COLO668 (cell line): ENCODE data around the gene TNNC2.
"Not testable (repeated sequence)": the region's sequence is repeated elsewhere in the genome, so short reads cannot be mapped to it uniquely, and the experiment has no call there.

Source experiments
- DNase-seq: peaks from one replicate; lab custom pipeline; 2025; ENCODE audit not compliant: unreplicated experiment; lab: John Stamatoyannopoulos, UW

Gene TNNC2

DNA sequence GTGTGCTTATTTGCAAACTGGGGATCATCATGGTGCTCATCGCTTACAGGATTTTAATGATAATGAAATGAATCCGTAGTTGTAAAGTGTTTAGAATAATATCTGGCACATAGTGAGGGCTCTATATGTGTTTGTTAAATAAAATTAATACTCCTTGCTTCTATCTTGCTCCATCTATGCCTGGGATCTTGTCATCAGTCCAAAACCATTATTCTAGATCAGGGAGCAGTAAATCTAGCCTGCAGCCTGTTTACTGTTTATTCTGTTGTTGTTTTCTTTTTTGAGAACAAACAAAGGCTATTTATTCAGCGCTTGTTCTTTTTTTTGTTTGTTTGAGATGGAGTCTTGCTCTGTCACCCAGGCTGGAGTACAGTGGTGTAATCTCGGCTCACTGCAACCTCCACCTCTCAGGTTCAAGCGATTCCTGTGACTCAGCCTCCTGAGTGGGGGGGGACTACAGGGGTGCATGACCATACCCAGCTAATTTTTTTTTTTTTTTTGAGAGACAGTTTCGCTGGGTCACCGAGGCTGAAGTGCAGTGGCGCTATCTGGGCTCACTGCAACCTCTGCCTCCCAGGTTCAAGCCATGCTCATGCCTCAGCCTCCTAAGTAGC, 22.0 kb upstream of the TNNC2 start:
- DNase-seq = no peak

DNA sequence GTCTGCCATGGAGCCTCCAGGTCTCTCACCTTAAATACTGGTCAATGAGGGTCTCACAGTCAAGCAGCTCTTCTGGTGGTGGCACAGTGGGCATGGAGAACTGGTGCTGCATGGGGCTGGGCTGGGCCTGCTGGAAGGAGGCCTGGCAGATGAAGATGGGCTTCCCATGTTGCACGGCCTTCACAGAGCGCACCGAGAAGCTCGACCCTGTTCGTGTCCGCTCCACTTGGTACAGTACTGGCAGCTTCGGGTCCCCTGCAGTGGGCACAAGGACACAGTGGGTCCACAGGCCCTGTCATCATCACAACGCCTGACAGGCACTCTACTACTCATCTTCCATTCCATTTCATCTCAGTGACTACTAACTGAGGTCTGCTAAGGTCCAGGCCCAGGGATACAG, 21.3 kb upstream of the TNNC2 start:
- DNase-seq = no peak

DNA sequence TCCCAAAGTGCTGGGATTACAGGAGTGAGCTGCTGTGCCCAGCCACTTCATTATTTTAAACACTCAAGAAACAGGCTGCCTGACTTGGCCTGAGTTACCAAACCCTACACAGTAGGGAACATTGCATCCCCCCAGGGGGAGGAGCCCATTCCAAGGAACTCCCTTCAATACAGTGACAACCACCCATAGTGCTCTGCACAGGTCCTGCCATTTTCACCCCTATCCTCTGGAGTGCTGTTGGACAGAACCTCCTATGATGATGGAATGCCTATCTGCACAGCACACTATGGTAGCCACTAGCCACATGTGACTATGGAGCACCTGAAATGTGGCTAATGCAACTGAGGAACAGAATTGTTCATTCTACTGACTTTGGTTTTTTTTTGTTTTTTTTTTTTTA, 18.3 kb upstream of the TNNC2 start:
- no peak for DNase-seq

DNA sequence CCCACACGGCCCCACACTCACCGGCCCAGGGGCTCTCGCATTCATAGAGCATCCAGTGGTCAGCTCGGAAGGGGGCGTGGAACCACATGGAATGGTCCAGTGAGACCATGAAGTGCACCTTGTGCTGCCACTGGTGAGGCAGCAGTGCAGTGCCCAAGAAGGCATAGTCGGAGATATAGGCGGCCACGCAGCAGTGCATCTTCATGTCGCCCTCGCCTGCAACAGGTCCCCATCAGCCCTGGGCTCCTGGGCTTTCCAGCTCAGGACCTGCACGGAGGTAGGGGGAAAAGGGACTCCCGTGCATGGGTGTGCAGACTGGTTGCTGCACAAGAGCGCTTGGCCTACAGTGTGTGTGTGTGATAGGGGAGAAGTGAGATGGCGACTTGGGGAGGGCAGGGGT, 16.4 kb upstream of the TNNC2 start:
- no peak for DNase-seq

DNA sequence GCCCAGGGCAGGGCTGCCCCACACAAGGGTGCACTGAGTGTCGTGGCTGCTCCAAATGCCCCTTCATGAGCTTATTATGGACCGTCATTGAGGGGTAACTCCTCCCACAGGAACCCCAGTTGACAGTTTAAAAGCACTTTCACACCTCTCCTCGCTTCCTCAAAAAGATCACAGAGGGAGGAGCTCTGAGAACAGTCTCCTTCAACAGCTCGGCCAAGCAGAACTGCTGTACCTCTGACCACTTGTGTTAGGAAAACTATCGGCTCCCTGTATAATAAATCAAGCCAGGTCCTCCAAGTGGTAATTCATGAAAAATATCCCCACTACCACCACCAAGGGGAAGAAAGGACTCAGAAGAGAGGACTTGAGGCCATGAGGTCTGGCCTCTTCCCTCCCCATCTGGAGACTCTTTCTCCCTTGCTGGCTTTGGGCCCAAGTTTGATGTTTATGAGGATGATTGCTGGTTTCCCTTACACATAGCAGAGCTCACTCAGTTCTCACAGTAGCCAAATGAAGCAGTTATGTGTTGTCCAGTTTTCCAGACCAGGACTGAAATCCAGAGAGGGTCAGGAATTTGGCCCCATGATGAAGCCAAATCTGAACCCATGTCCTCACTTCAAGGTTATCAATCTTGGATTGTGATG, 15.2 kb upstream of the TNNC2 start:
- DNase-seq = no peak

DNA sequence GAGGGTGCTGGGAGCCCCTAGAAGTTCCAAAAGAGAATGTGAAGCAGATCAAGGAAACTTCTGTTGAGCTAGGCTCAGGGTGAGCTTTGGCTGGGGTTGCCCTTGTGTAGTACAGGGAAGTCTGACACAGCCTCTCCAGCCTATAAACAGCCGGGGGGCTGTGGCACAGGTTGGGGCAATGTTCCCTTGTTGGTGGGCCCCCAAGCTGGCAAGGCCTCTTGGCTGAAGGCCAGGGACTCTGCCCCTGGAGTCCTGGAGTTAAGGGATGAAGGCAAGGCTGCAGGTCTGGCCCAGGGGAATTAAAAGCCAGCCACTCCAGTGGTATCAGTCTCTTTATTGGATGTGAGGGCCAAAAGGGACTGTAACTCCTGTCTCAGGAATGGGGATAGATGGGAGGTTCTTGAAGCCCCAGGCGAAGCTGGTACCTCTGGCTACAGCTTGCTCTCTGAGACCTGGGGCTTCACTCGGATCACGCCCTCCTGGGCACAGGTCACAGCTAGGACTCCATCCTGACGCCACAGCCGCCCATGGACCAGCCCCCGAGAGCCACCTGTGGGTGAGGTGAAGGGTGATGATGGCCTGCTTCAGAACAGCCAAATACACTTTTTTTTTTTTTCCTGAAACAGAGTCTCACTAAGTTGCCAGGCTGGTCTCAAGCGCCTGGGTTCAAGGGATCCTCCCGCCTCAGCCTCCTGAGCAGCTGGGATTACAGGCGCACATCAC, 14.5 kb upstream of the TNNC2 start:
- no peak for DNase-seq

DNA sequence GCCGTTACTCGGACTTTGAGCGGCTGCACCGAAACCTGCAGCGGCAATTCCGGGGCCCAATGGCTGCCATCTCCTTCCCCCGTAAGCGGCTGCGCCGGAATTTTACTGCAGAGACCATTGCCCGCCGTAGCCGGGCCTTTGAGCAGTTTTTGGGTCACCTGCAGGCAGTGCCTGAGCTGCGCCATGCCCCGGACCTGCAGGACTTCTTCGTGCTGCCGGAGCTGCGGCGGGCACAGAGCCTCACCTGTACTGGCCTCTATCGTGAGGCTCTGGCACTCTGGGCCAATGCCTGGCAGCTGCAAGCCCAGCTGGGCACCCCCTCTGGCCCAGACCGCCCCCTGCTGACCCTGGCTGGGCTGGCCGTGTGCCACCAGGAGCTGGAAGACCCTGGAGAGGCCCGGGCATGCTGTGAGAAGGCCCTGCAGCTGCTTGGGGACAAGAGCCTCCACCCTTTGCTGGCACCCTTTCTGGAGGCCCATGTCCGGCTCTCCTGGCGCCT, 13.6 kb upstream of the TNNC2 start:
- DNase-seq = no peak

DNA sequence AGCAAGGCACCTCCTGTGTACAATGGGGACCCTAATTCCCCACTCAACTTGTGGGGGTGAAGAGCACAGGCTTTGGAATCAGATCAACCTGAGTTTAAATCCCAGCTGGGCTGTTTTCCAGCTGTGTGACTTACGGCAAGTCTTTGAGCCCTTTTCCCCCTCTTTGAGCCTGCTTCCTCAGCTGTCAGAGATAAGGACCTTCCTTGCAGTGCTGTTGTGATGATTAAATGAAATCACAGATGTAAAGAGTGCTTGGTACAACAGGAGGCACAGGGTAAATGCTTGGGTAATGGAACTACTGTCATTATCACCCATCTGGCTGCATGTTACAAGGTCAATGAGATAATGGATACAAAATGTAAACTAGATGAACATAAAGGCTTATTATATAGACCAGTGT, 9.7 kb upstream of the TNNC2 start:
- no peak for DNase-seq

DNA sequence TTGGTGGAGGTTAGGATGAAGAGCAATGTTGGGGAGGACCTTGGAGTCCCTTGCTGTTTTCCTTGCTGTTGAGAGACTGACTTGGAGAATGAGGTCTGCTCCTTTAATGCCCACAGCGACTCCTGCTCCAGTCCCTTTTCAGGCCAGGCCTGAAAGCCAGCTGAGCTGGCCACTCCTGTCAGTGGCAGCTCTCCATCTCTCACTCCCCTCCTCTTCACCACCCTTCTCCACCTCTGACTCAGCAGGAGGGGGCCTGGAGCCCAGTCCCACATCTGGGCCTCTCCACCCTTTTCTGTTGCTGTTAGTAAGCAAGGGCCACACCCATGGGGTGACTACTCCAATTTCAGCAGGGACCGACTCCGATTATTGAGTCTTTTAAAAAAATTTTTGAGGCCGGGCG, 8.7 kb upstream of the TNNC2 start:
- DNase-seq = no peak

DNA sequence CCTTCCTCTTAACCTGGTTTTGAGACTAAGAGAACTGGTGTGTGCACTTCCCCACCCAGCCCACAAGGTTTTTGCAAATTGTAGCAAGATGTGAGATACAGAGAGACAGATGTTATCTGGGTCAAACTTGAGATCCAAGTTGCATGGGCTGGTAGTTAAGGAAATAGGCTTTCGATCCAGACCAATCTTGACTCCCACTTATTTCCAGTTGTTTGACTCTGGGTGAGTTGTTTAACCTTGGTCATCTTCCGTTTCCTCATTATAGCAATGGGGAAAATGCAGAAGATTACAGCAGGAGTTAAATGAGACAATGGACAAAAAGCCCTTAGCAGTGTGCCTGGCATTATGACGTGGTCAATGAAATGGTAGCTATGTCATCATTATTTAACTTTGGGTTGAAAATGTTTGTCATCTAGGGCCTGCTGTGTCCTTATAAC, 8.2 kb upstream of the TNNC2 start:
- no peak for DNase-seq

DNA sequence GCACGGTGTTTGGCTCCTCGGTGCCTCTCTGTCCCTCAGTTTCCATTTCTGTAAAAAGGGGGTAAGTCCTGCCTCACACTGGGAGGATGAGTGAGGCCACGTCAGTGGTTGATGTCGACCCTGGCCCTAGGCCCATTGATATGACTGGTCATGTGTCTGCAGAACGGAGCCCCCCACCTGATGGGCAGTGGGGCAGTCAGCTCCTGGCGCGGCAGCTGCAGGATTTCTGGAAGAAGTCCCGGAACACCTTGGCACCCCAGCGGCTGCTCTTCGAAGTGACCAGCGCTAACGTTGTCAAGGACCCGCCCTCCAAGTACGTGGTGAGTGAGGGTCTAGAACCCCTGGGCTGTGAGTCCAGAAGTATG, 7.7 kb upstream of the TNNC2 start:
- DNase-seq = no peak

DNA sequence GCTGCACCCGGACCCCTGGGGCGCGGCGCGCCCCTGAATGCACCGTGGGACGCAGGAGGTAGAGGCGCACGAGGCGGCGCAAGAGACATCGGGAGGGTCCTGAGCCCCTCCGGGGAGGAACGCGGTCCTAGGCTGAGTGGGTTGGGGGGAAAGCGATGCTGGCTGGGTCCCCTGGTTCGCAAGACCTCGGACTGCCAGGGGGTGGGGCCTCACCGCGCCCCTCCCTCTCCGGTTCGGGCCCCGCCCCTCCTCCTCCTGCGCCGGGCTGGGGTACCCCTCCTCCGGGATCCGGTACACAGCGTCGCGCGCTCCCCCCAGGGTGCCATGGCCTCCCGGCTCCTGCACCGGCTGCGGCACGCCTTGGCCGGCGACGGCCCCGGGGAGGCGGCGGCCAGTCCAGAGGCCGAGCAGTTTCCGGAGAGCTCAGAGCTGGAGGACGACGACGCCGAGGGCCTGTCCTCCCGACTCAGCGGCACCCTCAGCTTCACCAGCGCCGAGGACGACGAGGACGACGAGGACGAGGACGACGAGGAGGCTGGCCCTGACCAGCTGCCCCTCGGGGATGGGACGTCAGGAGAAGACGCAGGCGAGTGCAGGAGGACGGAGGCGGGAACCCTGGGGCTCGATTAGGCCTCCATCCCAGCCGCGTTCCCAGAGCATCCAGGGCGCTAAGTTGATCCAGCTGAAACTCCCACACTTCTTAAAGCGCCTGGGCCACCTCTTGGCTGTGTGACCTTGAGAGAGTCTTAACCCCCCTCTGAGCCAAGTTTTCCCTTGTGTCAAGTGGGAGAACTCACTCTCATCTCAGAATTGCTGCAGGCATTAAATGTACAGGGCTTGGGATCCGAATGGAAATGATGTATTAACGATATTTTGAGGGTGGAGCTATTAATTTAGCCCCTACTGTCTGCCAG, 7.0 kb upstream of the TNNC2 start:
- peak; percentile 45 for DNase-seq

DNA sequence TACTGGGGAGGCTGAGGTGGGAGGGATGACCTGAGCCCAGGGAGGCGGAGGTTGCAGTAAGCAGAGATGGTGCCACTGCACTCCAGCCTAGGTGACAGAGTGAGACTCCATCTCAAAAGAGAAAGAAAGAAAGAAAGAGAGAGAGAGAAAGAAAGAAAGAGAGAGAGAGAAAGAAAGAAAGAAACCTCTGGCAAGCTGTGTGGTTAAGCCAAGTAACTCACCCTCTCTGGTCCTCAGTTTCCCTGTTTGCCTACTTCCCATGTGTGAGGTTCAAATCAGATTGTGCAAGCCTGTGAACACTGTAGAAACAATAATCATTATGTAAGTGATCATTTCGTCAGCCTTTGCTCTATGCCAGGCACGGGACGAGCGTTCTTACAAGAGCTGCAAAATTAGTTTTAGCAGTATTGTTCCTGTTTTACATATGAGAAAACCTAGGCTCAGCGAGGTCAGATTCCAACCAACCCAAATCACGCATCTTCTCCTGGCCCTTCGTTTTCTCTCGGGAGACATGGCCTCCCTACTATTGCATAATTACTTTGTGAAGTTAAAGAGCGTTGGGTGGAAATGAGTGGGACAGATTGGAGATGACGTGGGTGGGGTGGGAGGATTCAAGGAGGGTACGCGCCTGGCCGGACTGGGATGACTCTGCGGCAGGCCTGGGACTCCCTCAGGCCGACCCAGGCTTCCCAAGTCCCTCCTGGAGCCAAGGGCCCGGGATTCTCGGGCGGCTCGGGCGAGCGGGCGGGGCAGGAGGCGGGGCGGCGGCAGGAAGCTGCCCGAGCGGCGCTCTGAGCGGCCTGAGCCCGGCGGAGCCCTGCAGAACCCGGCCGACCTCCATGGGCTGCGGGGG, 6.1 kb upstream of the TNNC2 start, which contains the start of gene SNX21:
TSS of gene SNX21 (plus strand) at position 770 of the 853 bp plus-strand sequence. CDS start 121 bp downstream, outside the sequence.
- peak; percentile 65 for DNase-seq

DNA sequence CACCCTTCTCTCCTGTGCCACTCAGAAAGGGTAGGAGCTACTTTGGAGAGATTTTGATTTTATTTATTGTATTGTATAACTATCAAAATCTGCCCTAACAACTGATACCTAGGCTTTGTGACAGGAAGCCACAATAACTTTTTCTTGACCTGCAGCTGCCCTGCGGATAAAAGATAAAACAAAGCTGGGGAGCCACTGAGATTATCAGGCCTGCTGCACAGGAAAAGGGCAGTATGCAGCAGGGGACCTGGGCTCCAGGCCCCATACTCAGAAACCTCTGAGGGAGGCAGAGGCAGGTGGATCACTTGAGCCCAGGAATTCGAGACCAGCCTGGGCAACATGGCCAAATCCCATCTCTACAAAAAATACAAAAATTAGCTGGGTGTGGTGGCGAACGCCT, 5.5 kb upstream of the TNNC2 start:
- DNase-seq = no peak

DNA sequence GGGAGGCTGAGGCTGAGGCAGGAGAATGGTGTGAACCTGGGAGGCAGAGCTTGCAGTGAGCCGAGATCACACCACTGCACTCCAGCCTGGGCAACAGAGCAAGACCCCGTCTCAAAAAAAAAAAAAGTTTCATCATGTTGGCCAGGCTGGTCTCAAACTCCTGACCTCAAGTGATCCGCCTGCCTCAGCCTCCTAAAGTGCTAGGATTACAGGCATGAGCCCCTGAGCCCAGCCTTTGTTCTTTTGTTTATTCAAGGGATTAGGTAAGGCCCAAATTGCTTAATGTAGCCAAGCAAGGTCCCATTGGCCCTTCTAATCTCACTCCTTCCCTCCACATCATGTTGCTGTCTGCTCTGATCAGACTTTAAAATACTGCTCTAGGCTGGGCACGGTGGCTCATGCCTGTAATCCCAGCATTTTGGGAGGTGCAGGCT, 2.6 kb upstream of the TNNC2 start:
- DNase-seq = not testable (repeated sequence)

DNA sequence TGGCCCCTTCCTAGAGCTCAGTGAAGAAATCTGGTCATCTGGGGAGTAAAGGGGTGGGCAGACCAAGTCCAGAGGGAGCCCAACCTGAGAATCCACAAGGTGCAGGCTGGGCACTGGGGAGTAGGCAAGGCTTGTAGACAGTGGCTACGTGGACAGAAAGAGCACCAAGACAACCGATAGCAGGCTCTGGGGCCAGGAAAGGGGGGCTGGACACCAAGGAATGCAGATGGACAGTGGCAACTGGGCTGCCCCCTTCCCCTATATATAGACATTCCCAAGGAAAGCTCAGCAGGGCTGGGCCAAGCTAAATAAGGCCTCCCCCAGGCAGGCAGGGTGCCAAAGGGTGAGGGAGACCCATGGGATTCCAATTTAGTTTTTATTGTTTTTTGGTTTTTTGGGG, 1.5 kb upstream of the TNNC2 start:
- no peak for DNase-seq

DNA sequence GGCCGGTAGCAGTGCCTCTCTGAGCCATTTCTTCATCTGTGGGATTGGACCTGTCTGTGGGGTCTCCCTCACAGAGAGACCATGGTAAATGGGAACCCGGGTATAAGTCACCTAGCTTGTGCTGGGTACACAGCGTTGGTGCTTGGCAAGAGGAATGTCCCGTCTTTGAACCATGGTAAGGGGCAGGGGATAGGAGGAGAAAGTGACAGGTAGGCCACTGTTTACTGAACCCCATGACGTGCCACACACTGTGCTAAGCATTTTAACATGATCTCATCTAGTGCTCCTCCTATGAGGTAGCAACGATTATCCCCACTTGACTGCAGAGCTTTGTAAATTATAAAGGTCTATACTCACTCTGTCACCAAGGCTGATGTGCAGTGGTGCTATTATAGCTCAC, 600 bp upstream of the TNNC2 start:
- DNase-seq = no peak

DNA sequence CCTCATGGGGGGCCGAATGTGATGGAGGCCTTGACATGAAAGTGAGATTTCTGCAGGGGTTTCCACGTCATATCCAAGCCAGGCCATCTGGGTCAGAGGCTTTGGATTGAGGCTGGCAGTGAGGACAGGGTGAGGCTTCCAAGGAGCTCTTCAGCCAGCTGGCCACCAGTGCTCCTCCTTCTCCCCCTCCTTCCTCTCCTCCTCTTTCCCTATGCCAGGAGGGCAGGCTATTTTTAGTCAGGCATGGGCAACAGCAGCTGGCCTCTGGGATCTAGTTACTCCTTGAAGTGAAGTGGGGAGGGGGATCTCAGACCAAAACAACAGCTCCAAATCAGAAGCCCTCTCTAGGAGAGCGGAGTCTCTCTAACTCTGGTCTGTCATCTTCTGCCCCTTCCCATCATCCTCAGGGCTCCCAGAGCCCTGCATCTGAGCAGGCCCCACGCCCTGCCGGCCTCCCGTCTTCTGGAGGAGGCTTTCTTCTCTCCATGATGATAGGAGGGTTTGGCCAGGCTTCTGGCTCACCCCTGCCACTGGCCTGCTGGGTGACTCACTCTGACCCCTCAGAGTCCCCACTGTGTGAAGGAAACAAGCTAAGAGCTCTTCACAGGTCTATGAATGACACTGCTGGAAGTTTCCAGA, 612 bp downstream of the TNNC2 start:
- no peak for DNase-seq

DNA sequence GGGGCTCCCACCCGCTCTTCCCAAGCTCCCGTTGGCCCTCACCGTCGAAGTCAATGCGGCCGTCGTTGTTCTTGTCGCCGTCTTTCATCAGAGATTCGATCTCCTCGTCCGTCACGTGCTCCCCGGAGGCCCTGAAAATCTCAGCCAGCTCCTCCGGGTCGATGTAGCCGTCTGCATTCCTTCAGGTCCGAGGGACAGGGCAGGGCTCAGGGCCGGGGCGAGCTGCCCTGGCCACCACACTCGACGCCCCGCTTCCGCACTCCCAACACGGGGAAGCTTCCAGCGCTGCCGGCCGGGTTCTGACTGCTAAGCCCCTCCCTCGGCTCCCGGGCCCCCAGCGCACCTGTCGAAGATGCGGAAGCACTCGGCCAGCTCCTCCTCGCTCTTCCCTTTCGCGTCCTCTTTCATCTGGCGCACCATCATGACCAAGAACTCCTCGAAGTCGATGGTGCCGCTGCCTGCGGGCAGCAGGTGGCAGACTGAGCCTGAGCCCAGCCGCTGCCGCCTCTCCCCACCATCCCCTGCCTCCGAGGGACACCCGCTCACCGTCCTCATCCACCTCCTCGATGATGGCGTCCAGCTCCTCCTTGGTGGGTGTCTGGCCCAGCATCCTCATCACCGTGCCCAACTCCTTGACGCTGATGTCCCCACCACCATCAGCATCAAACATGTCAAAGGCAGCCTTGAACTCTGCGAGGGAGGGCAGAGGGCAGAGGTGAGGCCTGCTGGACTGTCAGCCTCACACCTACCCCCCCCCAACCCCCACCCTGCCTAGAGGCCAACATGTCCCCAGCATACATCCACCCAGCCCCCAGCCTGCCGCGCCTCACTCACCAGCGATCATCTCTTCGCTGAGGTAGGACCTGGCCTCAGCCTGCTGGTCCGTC, 2.9 kb downstream of the TNNC2 start:
- DNase-seq = peak; percentile 86
